Glutamatergic neuron (in vitro differentiated cells): ENCODE measurements around the gene SOCS4. TPM values are rescaled to one million over a fixed set of nuclear protein-coding genes. Genes with fewer than 3 reads are reported as not detected.

Source experiments
- DNase-seq: peaks from one replicate; pipeline ENCODE4 v3.0.0; 2022
- H3K27ac Mint-ChIP-seq: one replicate; pipeline ENCODE4 v1.8.0; 2020; ENCODE audit warnings: mild to moderate bottlenecking, mixed read lengths, inconsistent platforms; ENCODE audit not compliant: unreplicated experiment
- H3K27me3 Mint-ChIP-seq: one replicate; pipeline ENCODE4 v1.8.0; 2020; ENCODE audit warnings: mild to moderate bottlenecking, moderate library complexity, mixed read lengths, inconsistent platforms; ENCODE audit not compliant: unreplicated experiment
- H3K36me3 Mint-ChIP-seq: one replicate; pipeline ENCODE4 v1.8.0; 2020; ENCODE audit warnings: mild to moderate bottlenecking, mixed read lengths, inconsistent platforms; ENCODE audit not compliant: unreplicated experiment
- H3K4me1 Mint-ChIP-seq: one replicate; pipeline ENCODE4 v1.8.0; 2020; ENCODE audit warnings: mild to moderate bottlenecking, low read depth, mixed read lengths, inconsistent platforms; ENCODE audit not compliant: unreplicated experiment
- H3K4me3 Mint-ChIP-seq: one replicate; pipeline ENCODE4 v1.8.0; 2020; ENCODE audit warnings: mild to moderate bottlenecking, mixed read lengths, inconsistent platforms; ENCODE audit not compliant: unreplicated experiment
- H3K9me3 Mint-ChIP-seq: one replicate; pipeline ENCODE4 v1.8.0; 2020; ENCODE audit warnings: mild to moderate bottlenecking, moderate library complexity, mixed read lengths, inconsistent platforms; ENCODE audit not compliant: unreplicated experiment
- CTCF ChIP-seq: fragments of 200-600 bp; sonication (generic); IDR thresholded peaks from one replicate; pipeline ENCODE4 v1.5.0; 2021; ENCODE audit not compliant: partially characterized antibody, unreplicated experiment
- long read RNA-seq: library from polyadenylated mRNA; unstranded; transcript quantifications from one replicate; pipeline ENCODE4 v2.0.0, GENCODE V29; 2020; ENCODE audit not compliant: unreplicated experiment
- total RNA-seq: library from RNA; stranded (reverse); fragmentation: NEBNext Ultra II Directional; extraction: Animal tissue kit (Norgen Biotek cat#: 25700); gene quantifications from one replicate; pipeline ENCODE4 v1.2.1, GENCODE V29; 2021; ENCODE audit not compliant: unreplicated experiment

Gene SOCS4
- 39.1 TPM for total RNA-seq
- long read RNA-seq, full-length matches to known transcripts, result 2 of 4 reads
- long read RNA-seq, partial matches to known transcripts, result 0 of 4 reads
- long read RNA-seq, other reads (novel, unspliced or antisense), result 2 of 4 reads

- peak; percentile 97 for DNase-seq
- Mint-ChIP-seq H3K36me3 (no peaks in the 10 kb centered on the region), H3K4me1 (peaks cover 37% of the 10 kb centered on the region), H3K27me3 (peaks cover 3% of the 10 kb centered on the region), H3K27ac (peak within 1 kb of the TSS; percentile 92), H3K4me3 (peak within 1 kb of the TSS; percentile 97), H3K9me3 (peaks cover 8% of the 10 kb centered on the region)
- TF ChIP-seq CTCF, result no peak
Observed at GRCh38 chr14:55026793-55027561, at the start of gene SOCS4, which contains the start of gene WDHD1. TSS of gene SOCS4 (plus strand) at chr14:55027236. CDS start at chr14:55043042, 15,806 bp downstream. TSS of gene WDHD1 (minus strand) at chr14:55027099. CDS start at chr14:55026787, 312 bp downstream.

GRCh38 chr14:54979039-54979438 is 48.0 kb upstream of the SOCS4 start:
- TF ChIP-seq CTCF, result no peak
- H3K36me3 Mint-ChIP-seq, result no peaks in the 10 kb centered on the region
- H3K27ac Mint-ChIP-seq, result no peak overlapping the region
- no peak overlapping the region for H3K4me3 Mint-ChIP-seq
- no peak for DNase-seq
- no peaks in the 10 kb centered on the region for H3K27me3 Mint-ChIP-seq
- no peaks in the 10 kb centered on the region for H3K4me1 Mint-ChIP-seq
- H3K9me3 Mint-ChIP-seq, result no peaks in the 10 kb centered on the region

- no peak for DNase-seq
- H3K27me3 Mint-ChIP-seq, result no peaks in the 10 kb centered on the region
- H3K9me3 Mint-ChIP-seq, result no peaks in the 10 kb centered on the region
- no peak overlapping the region for H3K27ac Mint-ChIP-seq
- peak; percentile 69 for TF ChIP-seq CTCF
- no peaks in the 10 kb centered on the region for H3K36me3 Mint-ChIP-seq
- H3K4me1 Mint-ChIP-seq, result no peaks in the 10 kb centered on the region
- H3K4me3 Mint-ChIP-seq, result no peak overlapping the region
Observed at GRCh38 chr14:54981698-54982097, 45.3 kb upstream of the SOCS4 start.

- Mint-ChIP-seq H3K27ac (no peak overlapping the region), H3K36me3 (no peaks in the 10 kb centered on the region), H3K4me3 (no peak overlapping the region), H3K4me1 (no peaks in the 10 kb centered on the region), H3K9me3 (no peaks in the 10 kb centered on the region), H3K27me3 (no peaks in the 10 kb centered on the region)
- DNase-seq, result no peak
- TF ChIP-seq CTCF, result no peak
Observed at GRCh38 chr14:54985156-54985555, 41.9 kb upstream of the SOCS4 start.

- no peak for TF ChIP-seq CTCF
- H3K4me3 Mint-ChIP-seq, result no peak overlapping the region
- no peaks in the 10 kb centered on the region for H3K27me3 Mint-ChIP-seq
- no peak overlapping the region for H3K27ac Mint-ChIP-seq
- no peaks in the 10 kb centered on the region for H3K36me3 Mint-ChIP-seq
- no peak for DNase-seq
- H3K4me1 Mint-ChIP-seq, result no peaks in the 10 kb centered on the region
- no peaks in the 10 kb centered on the region for H3K9me3 Mint-ChIP-seq
Observed at GRCh38 chr14:55000381-55000780, 26.7 kb upstream of the SOCS4 start.
